HepG2 (cell line): ENCODE data around the gene TRRAP. TPM values are rescaled to one million over a fixed set of nuclear protein-coding genes. Genes with fewer than 3 reads are reported as not detected.
A peak's percentile ranks its signal among the peaks of the same experiment; 100 is the strongest.

Experiments used
- AHR ChIP-seq: IDR thresholded peaks from 2 replicates; pipeline ENCODE4 v1.6.1; 2018; ENCODE audit warnings: missing genetic modification reagents, missing compliant biosample characterization
- DMTF1 ChIP-seq: sonication (generic); formaldehyde crosslinking; IDR thresholded peaks from 2 replicates; pipeline ENCODE4 v1.4.0; 2020; ENCODE audit warnings: mild to moderate bottlenecking, missing genetic modification reagents
- E2F2 ChIP-seq: sonication (generic); formaldehyde crosslinking; IDR thresholded peaks from 2 replicates; pipeline ENCODE4 v1.4.0; 2020; ENCODE audit warnings: missing genetic modification reagents, borderline replicate concordance
- FIP1L1 ChIP-seq: fragments of 200-400 bp; formaldehyde crosslinking; IDR thresholded peaks from 2 replicates; pipeline ENCODE4 v1.6.1; 2018; ENCODE audit warnings: low read depth, mild to moderate bottlenecking, low read length, moderate library complexity, borderline replicate concordance; ENCODE audit not compliant: insufficient read depth
- GATAD1 ChIP-seq: IDR thresholded peaks from 2 replicates; pipeline ENCODE4 v1.6.1; 2016; ENCODE audit warnings: missing genetic modification reagents, missing compliant biosample characterization
- GLMP ChIP-seq: sonication (generic); formaldehyde crosslinking; IDR thresholded peaks from 2 replicates; pipeline ENCODE4 v1.9.0; 2021; ENCODE audit warnings: missing genetic modification reagents, mild to moderate bottlenecking, borderline replicate concordance
- KLF16 ChIP-seq, 2 experiments: sonication (generic) in 1 of 2; formaldehyde crosslinking in 1 of 2; IDR thresholded peaks; 2 replicates each; pipeline versions ENCODE4 v1.6.1 to v1.8.0; 2016 to 2023; ENCODE audit warnings: missing genetic modification reagents in 2 of 2, missing compliant biosample characterization in 1 of 2
- KLF9 ChIP-seq: IDR thresholded peaks from 2 replicates; pipeline ENCODE4 v1.6.1; 2016; ENCODE audit warnings: low read depth
- NFKB2 ChIP-seq: sonication (generic); formaldehyde crosslinking; IDR thresholded peaks from 2 replicates; pipeline ENCODE4 v1.4.0; 2020; ENCODE audit warnings: missing genetic modification reagents, borderline replicate concordance
- PHF8 ChIP-seq: sonication (generic); formaldehyde crosslinking; IDR thresholded peaks from 2 replicates; pipeline ENCODE4 v1.5.0; 2020; ENCODE audit warnings: missing genetic modification reagents
- POGZ ChIP-seq: sonication (generic); formaldehyde crosslinking; IDR thresholded peaks from 2 replicates; pipeline ENCODE4 v1.4.0; 2020; ENCODE audit warnings: mild to moderate bottlenecking, missing genetic modification reagents
- RNF219 ChIP-seq: sonication (generic); formaldehyde crosslinking; IDR thresholded peaks from 2 replicates; pipeline ENCODE4 v1.5.0; 2020; ENCODE audit warnings: mild to moderate bottlenecking, missing genetic modification reagents
- SETDB1 ChIP-seq: sonication (generic); formaldehyde crosslinking; IDR thresholded peaks from 2 replicates; pipeline ENCODE4 v1.5.1; 2020; ENCODE audit warnings: missing genetic modification reagents, mild to moderate bottlenecking, borderline replicate concordance
- TFDP1 ChIP-seq: IDR thresholded peaks from 2 replicates; pipeline ENCODE4 v1.6.1; 2016; ENCODE audit warnings: missing compliant biosample characterization, missing genetic modification reagents, borderline replicate concordance
- ZNF124 ChIP-seq: sonication (generic); formaldehyde crosslinking; IDR thresholded peaks from 2 replicates; pipeline ENCODE4 v1.4.0; 2020; ENCODE audit warnings: missing genetic modification reagents
- ZNF547 ChIP-seq: sonication (generic); formaldehyde crosslinking; IDR thresholded peaks from 2 replicates; pipeline ENCODE4 v1.5.1; 2020; ENCODE audit warnings: mild to moderate bottlenecking, missing genetic modification reagents
- ZNF615 ChIP-seq: sonication (generic); formaldehyde crosslinking; IDR thresholded peaks from 2 replicates; pipeline ENCODE4 v1.5.0; 2020; ENCODE audit warnings: mild to moderate bottlenecking, missing genetic modification reagents, borderline replicate concordance
- ZNF770 ChIP-seq: sonication (generic); formaldehyde crosslinking; IDR thresholded peaks from 2 replicates; pipeline ENCODE4 v1.5.0; 2020; ENCODE audit warnings: mild to moderate bottlenecking, missing genetic modification reagents
- polyA plus RNA-seq, 8 experiments: library from polyadenylated mRNA; depleted of rRNA in 3 of 8; stranded (reverse) in 7 of 8; unstranded in 1 of 8; fragments of >200 nt; fragmentation: Illumina TruSeq in 4 of 8; extraction: Trizol in 4 of 8; gene quantifications; 2 replicates each; pipeline versions ENCODE4 v1.2.1 to v1.2.3, GENCODE V29; 2011 to 2016; ENCODE audit warnings: low read depth in 4 of 8, missing spikeins in 1 of 8, mixed read lengths in 1 of 8; ENCODE audit not compliant: insufficient read depth in 1 of 8
- total RNA-seq, 5 experiments: library from RNA; depleted of rRNA; stranded (reverse); fragments of >200 nt; fragmentation: Illumina TruSeq; extraction: Trizol; gene quantifications; 2 replicates each; pipeline ENCODE4 v1.2.3, GENCODE V29; 2016; ENCODE audit warnings: low read depth in 1 of 5

TRRAP gene
- total and polyA plus RNA-seq, 2 of the 13 experiments (the other 11 are each of a cell fraction or from before 2014, with no cell fraction given), result 8.6 to 10.5 TPM

- no peak for TF ChIP-seq TFDP1 (CRISPR knock-in tag)
- no peak for TF ChIP-seq ZNF770
- TF ChIP-seq AHR (CRISPR knock-in tag), result 0 out of 2 replicates have a peak, but pooled peaks have one; percentile 43
- no peak for TF ChIP-seq KLF9
- TF ChIP-seq FIP1L1, result no peak
- TF ChIP-seq RNF219, result no peak
- TF ChIP-seq KLF16 (CRISPR knock-in tag; IDR thresholded peaks at IDR 0.05), result no peak
- no peak for TF ChIP-seq ZNF547 (CRISPR knock-in tag)
- TF ChIP-seq DMTF1, result no peak
- no peak for TF ChIP-seq GLMP (CRISPR knock-in tag)
- TF ChIP-seq SETDB1 (CRISPR knock-in tag), result no peak
- no peak for TF ChIP-seq E2F2
- TF ChIP-seq PHF8 (CRISPR knock-in tag), result no peak
- no peak for TF ChIP-seq ZNF124 (CRISPR knock-in tag)
- TF ChIP-seq GATAD1 (CRISPR knock-in tag), result 0 out of 2 replicates have a peak, but pooled peaks have one; percentile 26
- no peak for TF ChIP-seq ZNF615
- TF ChIP-seq POGZ (CRISPR knock-in tag), result no peak
- 0 out of 2 replicates have a peak, but pooled peaks have one; percentile 31 for TF ChIP-seq NFKB2 (CRISPR knock-in tag)
Measured at GRCh38 chr7:98841179-98841997, 36.9 kb upstream of the TRRAP start (continued).
